Activated T-cell treated with anti-CD3 and anti-CD28 coated beads, Interleukin-2, amount 50 U/mL, for 4 hours (primary cell): Measurements from ENCODE around the gene E2F2. TPM values are rescaled to one million over a fixed set of nuclear protein-coding genes. Genes with fewer than 3 reads are reported as not detected.
"Not testable (repeated sequence)": the region's sequence is repeated elsewhere in the genome, so short reads cannot be mapped to it uniquely, and the experiment has no call there.

Experiments
- ATAC-seq, 2 donors: fragments of 200-7000 bp; cut with Tn5 transposase; one replicate each; pipeline ENCODE4 v1.10.0; 2021
- DNase-seq: peaks from one replicate; pipeline ENCODE4 v3.0.0-alpha.2; 2020
- H3K27me3 Mint-ChIP-seq: one replicate; pipeline ENCODE4 v1.8.0; 2021; ENCODE audit warnings: low read depth, mixed read lengths
- H3K36me3 Mint-ChIP-seq: one replicate; pipeline ENCODE4 v1.8.0; 2022; ENCODE audit warnings: mixed read lengths; ENCODE audit not compliant: insufficient read depth
- H3K4me1 Mint-ChIP-seq: one replicate; pipeline ENCODE4 v1.8.0; 2021; ENCODE audit warnings: low read depth, mixed read lengths
- H3K4me3 Mint-ChIP-seq: one replicate; pipeline ENCODE4 v1.8.0; 2021; ENCODE audit warnings: mild to moderate bottlenecking, moderate library complexity, mixed read lengths
- H3K9me3 Mint-ChIP-seq: one replicate; pipeline ENCODE4 v1.8.0; 2021; ENCODE audit warnings: mixed read lengths
- total RNA-seq, 3 donors: library from RNA; stranded (reverse); gene quantifications; one replicate each; pipeline ENCODE4 v1.2.1, GENCODE V29; 2021

The E2F2 gene
- total RNA-seq, 3 donors from 2014 or later: 5.5 to 9.3 (median 7.2) TPM

- H3K4me1 Mint-ChIP-seq: no peaks in the 10 kb centered on the region
- DNase-seq (no peak), ATAC-seq (no peak)
- H3K27me3 Mint-ChIP-seq: no peaks in the 10 kb centered on the region
- H3K9me3 Mint-ChIP-seq: no peaks in the 10 kb centered on the region
- no peaks in the 10 kb centered on the region for H3K36me3 Mint-ChIP-seq
- H3K4me3 Mint-ChIP-seq: no peak overlapping the region
These were observed 28.1 kb downstream of the E2F2 start for GRCh38 chr1:23502951-23503350.

- Mint-ChIP-seq H3K4me3 (no peak overlapping the region), H3K27me3 (no peaks in the 10 kb centered on the region), H3K36me3 (no peaks in the 10 kb centered on the region), H3K9me3 (no peaks in the 10 kb centered on the region), H3K4me1 (peaks cover 5% of the 10 kb centered on the region)
- DNase-seq (no peak), ATAC-seq (no peak)
These were observed 30.6 kb downstream of the E2F2 start for GRCh38 chr1:23500466-23500865.

- ATAC-seq (no peak), DNase-seq (no peak)
- H3K4me3 Mint-ChIP-seq: no peak overlapping the region
- no peaks in the 10 kb centered on the region for H3K27me3 Mint-ChIP-seq
- H3K9me3 Mint-ChIP-seq: no peaks in the 10 kb centered on the region
- H3K36me3 Mint-ChIP-seq: no peaks in the 10 kb centered on the region
- H3K4me1 Mint-ChIP-seq: peaks cover 5% of the 10 kb centered on the region
These were observed 33.1 kb downstream of the E2F2 start for GRCh38 chr1:23497777-23498439.

GRCh38 chr1:23496490-23497181 lies 34.4 kb downstream of the E2F2 start:
- peaks cover 5% of the 10 kb centered on the region for H3K4me1 Mint-ChIP-seq
- H3K9me3 Mint-ChIP-seq: no peaks in the 10 kb centered on the region
- H3K36me3 Mint-ChIP-seq: no peaks in the 10 kb centered on the region
- no peak overlapping the region for H3K4me3 Mint-ChIP-seq
- ATAC-seq (peak in 1 of 2 donors; percentile 28), DNase-seq (no peak)
- no peaks in the 10 kb centered on the region for H3K27me3 Mint-ChIP-seq

- not testable (repeated sequence) for H3K9me3 Mint-ChIP-seq, DNase-seq, H3K27me3 Mint-ChIP-seq, ATAC-seq, H3K4me3 Mint-ChIP-seq, H3K36me3 Mint-ChIP-seq, H3K4me1 Mint-ChIP-seq
These were observed 36.2 kb downstream of the E2F2 start for GRCh38 chr1:23494836-23495235.

GRCh38 chr1:23492776-23493175 lies 38.3 kb downstream of the E2F2 start:
- H3K36me3 Mint-ChIP-seq, H3K4me1 Mint-ChIP-seq, H3K27me3 Mint-ChIP-seq, DNase-seq, H3K9me3 Mint-ChIP-seq, ATAC-seq, H3K4me3 Mint-ChIP-seq: not testable (repeated sequence)

- Mint-ChIP-seq H3K4me1 (peaks cover 2% of the 10 kb centered on the region), H3K9me3 (no peaks in the 10 kb centered on the region), H3K4me3 (no peak overlapping the region), H3K27me3 (peaks cover 2% of the 10 kb centered on the region), H3K36me3 (no peaks in the 10 kb centered on the region)
- ATAC-seq (no peak), DNase-seq (no peak)
These were observed 38.8 kb downstream of the E2F2 start for GRCh38 chr1:23492132-23492720.

GRCh38 chr1:23489842-23490241 lies 41.2 kb downstream of the E2F2 start:
- peaks cover 4% of the 10 kb centered on the region for H3K4me1 Mint-ChIP-seq
- H3K4me3 Mint-ChIP-seq: no peak overlapping the region
- no peaks in the 10 kb centered on the region for H3K9me3 Mint-ChIP-seq
- H3K36me3 Mint-ChIP-seq: no peaks in the 10 kb centered on the region
- no peak for DNase-seq
- H3K27me3 Mint-ChIP-seq: peaks cover 3% of the 10 kb centered on the region
- no peak for ATAC-seq

- no peak for DNase-seq
- H3K9me3 Mint-ChIP-seq: no peaks in the 10 kb centered on the region
- H3K27me3 Mint-ChIP-seq: peaks cover 24% of the 10 kb centered on the region
- peak overlapping the region; percentile 80 for H3K4me3 Mint-ChIP-seq
- H3K36me3 Mint-ChIP-seq: no peaks in the 10 kb centered on the region
- ATAC-seq: no peak
- peaks cover 17% of the 10 kb centered on the region for H3K4me1 Mint-ChIP-seq
These were observed 46.1 kb downstream of the E2F2 start for GRCh38 chr1:23485002-23485332.

GRCh38 chr1:23484253-23485001 lies 46.6 kb downstream of the E2F2 start:
- H3K9me3 Mint-ChIP-seq: no peaks in the 10 kb centered on the region
- H3K36me3 Mint-ChIP-seq: no peaks in the 10 kb centered on the region
- ATAC-seq: peak; percentile 90 to 91
- peaks cover 17% of the 10 kb centered on the region for H3K4me1 Mint-ChIP-seq
- H3K4me3 Mint-ChIP-seq: peak overlapping the region; percentile 80
- DNase-seq: peak; percentile 87
- H3K27me3 Mint-ChIP-seq: peaks cover 24% of the 10 kb centered on the region

- peak within 1 kb of the TSS; percentile 80 for H3K4me3 Mint-ChIP-seq
- ATAC-seq: peak; percentile 71 to 76
- H3K4me1 Mint-ChIP-seq: peaks cover 17% of the 10 kb centered on the region
- H3K36me3 Mint-ChIP-seq: no peaks in the 10 kb centered on the region
- H3K9me3 Mint-ChIP-seq: no peaks in the 10 kb centered on the region
- peaks cover 24% of the 10 kb centered on the region for H3K27me3 Mint-ChIP-seq
- peak; percentile 11 for DNase-seq
These were observed 47.4 kb downstream of the E2F2 start, which contains the start of gene ASAP3 for GRCh38 chr1:23483321-23484252. ASAP3 (minus strand) TSS chr1:23484179; CDS start chr1:23484133, 46 bp downstream.

- H3K4me1 Mint-ChIP-seq: peaks cover 17% of the 10 kb centered on the region
- no peaks in the 10 kb centered on the region for H3K9me3 Mint-ChIP-seq
- DNase-seq: no peak
- ATAC-seq: no peak
- H3K27me3 Mint-ChIP-seq: peaks cover 28% of the 10 kb centered on the region
- H3K36me3 Mint-ChIP-seq: no peaks in the 10 kb centered on the region
- peak overlapping the region; percentile 12 for H3K4me3 Mint-ChIP-seq
These were observed 49.1 kb downstream of the E2F2 start for GRCh38 chr1:23481904-23482303.

- H3K36me3 Mint-ChIP-seq: no peaks in the 10 kb centered on the region
- peaks cover 33% of the 10 kb centered on the region for H3K27me3 Mint-ChIP-seq
- no peak for ATAC-seq
- no peaks in the 10 kb centered on the region for H3K9me3 Mint-ChIP-seq
- H3K4me1 Mint-ChIP-seq: peaks cover 17% of the 10 kb centered on the region
- no peak overlapping the region for H3K4me3 Mint-ChIP-seq
- DNase-seq: no peak
These were observed 49.9 kb downstream of the E2F2 start for GRCh38 chr1:23481026-23481597.
